Omental fat pad (tissue), 4 donors: ENCODE data around the gene LDLRAD2. TPM values are rescaled to one million over a fixed set of nuclear protein-coding genes. Genes with fewer than 3 reads are reported as not detected.

Source experiments
- ATAC-seq: fragments of 150-250 bp; one replicate; pipeline ENCODE4 v1.9.1; 2016; ENCODE audit warnings: mild to moderate bottlenecking, moderate library complexity; ENCODE audit not compliant: low FRiP score
- DNase-seq: peaks from one replicate; pipeline ENCODE4 v3.0.0-alpha.2; 2019; ENCODE audit warnings: low spot score
- CTCF ChIP-seq, 3 donors: fragments of 450-650 bp; IDR thresholded peaks; one replicate each; pipeline ENCODE4 v1.5.1; 2016 to 2017; ENCODE audit warnings: antibody characterized with exemption in 3 of 3, mild to moderate bottlenecking in 3 of 3, moderate library complexity in 2 of 3
- total RNA-seq, 4 donors: library from RNA; depleted of rRNA; stranded (reverse); fragments of >200 nt; gene quantifications; one replicate each; pipeline ENCODE4 v1.1.0, GENCODE V29; 2016

LDLRAD2 gene
- total RNA-seq, 4 donors from 2014 or later = not detected

GRCh38 chr1:21834094-21834493, 22.0 kb downstream of the LDLRAD2 start:
- no peak for TF ChIP-seq CTCF (IDR thresholded peaks at IDR 0.05)
- DNase-seq = no peak

GRCh38 chr1:21834666-21835065, 22.6 kb downstream of the LDLRAD2 start:
- ATAC-seq = no peak
- DNase-seq = no peak
- TF ChIP-seq CTCF (IDR thresholded peaks at IDR 0.05) = no peak

More at GRCh38 chr1:21834094-21834493, 22.0 kb downstream of the LDLRAD2 start:
- no peak for ATAC-seq

- no peak for TF ChIP-seq CTCF (IDR thresholded peaks at IDR 0.05)
- no peak for ATAC-seq
- DNase-seq = no peak
These were observed 23.9 kb downstream of the LDLRAD2 start for GRCh38 chr1:21836010-21836409.

- ATAC-seq (no peak), DNase-seq (no peak)
- no peak for TF ChIP-seq CTCF (IDR thresholded peaks at IDR 0.05)
These were observed 24.7 kb downstream of the LDLRAD2 start for GRCh38 chr1:21836729-21837128.

GRCh38 chr1:21837476-21837875, 25.4 kb downstream of the LDLRAD2 start:
- no peak for DNase-seq
- no peak for ATAC-seq
- TF ChIP-seq CTCF (IDR thresholded peaks at IDR 0.05) = no peak

- ATAC-seq (no peak), DNase-seq (no peak)
- no peak for TF ChIP-seq CTCF (IDR thresholded peaks at IDR 0.05)
These were observed 26.5 kb downstream of the LDLRAD2 start for GRCh38 chr1:21838359-21839157.
